Neural crest cell (in vitro differentiated cells): Measurements from ENCODE around the gene KCNA3. TPM values are rescaled to one million over a fixed set of nuclear protein-coding genes. Genes with fewer than 3 reads are reported as not detected.

ENCODE experiments used
- DNase-seq: peaks from one replicate; pipeline ENCODE4 v3.0.0; 2021; ENCODE audit warnings: low read depth, mixed read lengths, low spot score
- H3K27ac Mint-ChIP-seq: one replicate; pipeline ENCODE4 v1.8.0; 2021; ENCODE audit warnings: mild to moderate bottlenecking, mixed read lengths; ENCODE audit not compliant: unreplicated experiment
- H3K27me3 Mint-ChIP-seq: 2 replicates; pipeline ENCODE4 v1.8.0; 2021; ENCODE audit warnings: low read depth, mild to moderate bottlenecking, mixed read lengths
- H3K36me3 Mint-ChIP-seq: 2 replicates; pipeline ENCODE4 v1.8.0; 2021; ENCODE audit warnings: low read depth, mild to moderate bottlenecking, mixed read lengths
- H3K4me1 Mint-ChIP-seq: 2 replicates; pipeline ENCODE4 v1.8.0; 2021; ENCODE audit warnings: mixed read lengths
- H3K4me3 Mint-ChIP-seq: one replicate; pipeline ENCODE4 v1.8.0; 2021; ENCODE audit warnings: mild to moderate bottlenecking, mixed read lengths
- H3K9me3 Mint-ChIP-seq: 2 replicates; pipeline ENCODE4 v1.8.0; 2021; ENCODE audit warnings: mixed read lengths
- CTCF ChIP-seq: fragments of 200-600 bp; sonication (generic); conservative IDR thresholded peaks from 2 replicates; pipeline ENCODE4 v1.5.0; 2021; ENCODE audit warnings: antibody characterized with exemption, mild to moderate bottlenecking
- total RNA-seq: library from RNA; stranded (reverse); gene quantifications from 2 replicates; pipeline ENCODE4 v1.2.1, GENCODE V29; 2021

The KCNA3 gene
- total RNA-seq, 1 donor from 2014 or later: 2.8 TPM

GRCh38 chr1:110643879-110644472 lies 30.8 kb downstream of the KCNA3 start:
- Mint-ChIP-seq H3K4me3 (no peak overlapping the region), H3K36me3 (no peaks in the 10 kb centered on the region), H3K9me3 (no peaks in the 10 kb centered on the region), H3K27ac (no peak overlapping the region), H3K27me3 (peaks cover 47% of the 10 kb centered on the region), H3K4me1 (peaks cover 8% of the 10 kb centered on the region)
- no peak for TF ChIP-seq CTCF
- no peak for DNase-seq

DNA sequence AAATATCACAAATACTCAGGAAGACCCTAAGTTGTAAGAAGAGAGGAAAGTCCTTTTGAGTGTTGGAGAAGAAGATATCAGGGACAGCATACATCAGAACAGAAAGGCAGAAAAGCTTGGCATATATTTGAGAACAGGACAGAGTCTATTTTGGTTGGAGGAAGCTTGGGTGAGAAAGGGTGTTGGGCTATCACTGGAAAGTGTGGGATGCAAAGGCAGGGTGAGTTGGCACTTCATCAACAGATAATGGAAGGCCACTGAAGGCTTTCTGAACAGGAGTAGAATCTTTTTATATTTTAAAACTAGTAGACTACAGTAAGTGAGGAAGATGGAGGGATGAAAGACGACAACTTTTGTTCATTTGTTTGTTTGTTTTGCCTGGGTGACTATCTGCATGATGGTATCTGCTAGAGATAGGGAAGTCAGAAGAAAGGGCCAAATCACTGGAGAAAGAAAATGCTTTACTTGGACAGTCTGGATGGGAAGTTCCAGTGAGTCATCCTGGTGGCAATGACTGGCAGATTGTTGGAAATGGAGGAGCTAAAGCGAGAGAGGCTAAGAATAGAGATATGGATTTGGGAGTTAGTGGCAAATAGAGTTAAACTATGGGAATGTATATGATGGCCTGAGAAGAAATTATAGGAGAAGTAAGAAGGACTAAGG lies 34.9 kb downstream of the KCNA3 start:
- Mint-ChIP-seq H3K9me3 (no peaks in the 10 kb centered on the region), H3K27me3 (peaks cover 50% of the 10 kb centered on the region), H3K36me3 (no peaks in the 10 kb centered on the region), H3K4me3 (no peak overlapping the region), H3K4me1 (peaks cover 8% of the 10 kb centered on the region), H3K27ac (no peak overlapping the region)
- no peak for DNase-seq
- no peak for TF ChIP-seq CTCF

GRCh38 chr1:110638556-110638955 lies 36.2 kb downstream of the KCNA3 start:
- Mint-ChIP-seq H3K27ac (no peak overlapping the region), H3K4me3 (no peak overlapping the region), H3K9me3 (no peaks in the 10 kb centered on the region), H3K36me3 (no peaks in the 10 kb centered on the region), H3K27me3 (peaks cover 47% of the 10 kb centered on the region), H3K4me1 (peaks cover 2% of the 10 kb centered on the region)
- DNase-seq: no peak
- TF ChIP-seq CTCF: no peak

- DNase-seq: no peak
- no peak overlapping the region for H3K4me3 Mint-ChIP-seq
- H3K36me3 Mint-ChIP-seq: no peaks in the 10 kb centered on the region
- no peak overlapping the region for H3K27ac Mint-ChIP-seq
- peaks cover 51% of the 10 kb centered on the region for H3K27me3 Mint-ChIP-seq
- no peaks in the 10 kb centered on the region for H3K9me3 Mint-ChIP-seq
- H3K4me1 Mint-ChIP-seq: no peaks in the 10 kb centered on the region
- no peak for TF ChIP-seq CTCF
Measured at GRCh38 chr1:110638058-110638457, 36.7 kb downstream of the KCNA3 start.

GRCh38 chr1:110637475-110637874 lies 37.3 kb downstream of the KCNA3 start:
- Mint-ChIP-seq H3K4me3 (no peak overlapping the region), H3K36me3 (no peaks in the 10 kb centered on the region), H3K4me1 (no peaks in the 10 kb centered on the region), H3K9me3 (no peaks in the 10 kb centered on the region), H3K27ac (no peak overlapping the region), H3K27me3 (peaks cover 46% of the 10 kb centered on the region)
- DNase-seq: no peak
- TF ChIP-seq CTCF: no peak
